Measurements from ENCODE around the gene NOTCH1.

NOTCH1 gene

GRCh38 chr9:136544964-136545691, 720 bp downstream of the NOTCH1 start:
- peak; percentile 83 to 85 for DNase-seq

DNA sequence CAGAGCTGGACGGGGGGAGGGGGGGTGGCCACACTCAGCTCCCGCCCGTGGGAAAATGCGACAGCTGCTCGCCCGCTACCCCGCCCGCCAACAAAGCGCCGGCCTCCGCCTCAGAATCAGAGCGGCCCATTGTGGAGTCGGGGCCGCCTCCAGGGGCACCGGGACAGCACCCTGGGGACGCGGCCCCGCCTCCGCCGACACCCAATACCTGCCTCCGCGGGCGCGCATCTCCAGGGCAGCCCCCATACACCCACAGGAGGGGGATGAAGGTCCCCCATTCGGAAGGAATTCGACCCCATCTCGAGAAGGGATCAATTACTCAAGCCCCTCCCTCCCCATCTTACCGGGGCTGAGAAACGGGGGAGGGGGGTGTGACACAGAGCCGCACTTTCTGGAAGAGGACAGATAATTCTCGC, 1.3 kb downstream of the NOTCH1 start:
- DNase-seq: peak; percentile 76 to 81

DNA sequence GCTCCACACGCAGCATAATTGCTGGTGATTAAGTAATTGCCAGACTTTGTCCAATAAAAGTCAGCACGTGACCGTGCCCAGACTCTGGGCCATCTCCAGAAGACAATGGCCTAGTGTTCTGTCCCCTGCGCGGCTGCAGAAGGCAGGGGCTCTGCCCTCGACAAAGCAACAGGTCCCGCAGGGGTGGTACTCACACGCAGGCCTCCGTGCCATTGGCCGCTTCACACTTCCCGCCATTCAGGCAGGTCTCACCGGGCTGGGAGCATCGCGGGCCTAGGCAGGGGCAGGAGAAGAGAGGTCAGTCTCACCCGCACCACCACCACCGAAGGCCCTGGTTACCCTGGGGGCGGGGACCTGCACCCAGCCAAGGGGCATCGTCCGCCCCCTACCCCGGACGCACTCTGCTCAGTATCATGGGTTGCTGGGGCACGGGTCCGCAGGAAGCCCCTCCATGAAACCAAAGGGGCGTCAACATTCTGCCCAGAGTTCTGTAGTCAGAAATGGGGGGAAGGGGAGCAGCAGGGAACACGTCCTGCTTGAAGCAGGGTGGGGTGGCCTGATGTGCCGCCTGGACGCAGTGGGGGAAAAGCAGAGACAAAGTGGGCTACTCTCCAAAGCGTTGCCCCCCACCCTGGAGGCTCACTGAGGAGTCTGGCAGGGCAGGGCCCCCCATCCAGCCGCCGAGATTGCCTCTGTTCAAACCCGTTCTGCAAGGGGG, 1.9 kb downstream of the NOTCH1 start:
- no peak for DNase-seq

DNA sequence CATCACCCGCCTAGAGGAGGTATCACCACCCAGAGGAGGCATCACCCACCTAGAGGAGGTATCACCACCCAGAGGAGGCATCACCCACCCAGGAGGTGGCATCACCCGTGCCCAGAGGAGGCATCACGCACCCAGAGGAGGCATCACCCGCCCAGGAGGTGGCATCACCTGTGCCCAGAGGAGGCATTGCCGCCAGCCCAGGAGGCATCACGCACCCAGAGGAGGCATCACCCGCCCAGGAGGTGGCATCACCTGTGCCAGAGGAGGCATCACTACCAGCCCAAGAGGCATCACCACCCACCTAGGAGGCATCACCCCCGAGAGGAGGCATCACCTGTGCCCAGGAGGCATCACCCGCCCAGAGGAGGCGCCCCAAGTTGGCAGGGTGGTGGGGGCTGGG, 2.6 kb downstream of the NOTCH1 start:
- DNase-seq: no peak

GRCh38 chr9:136542241-136543040, 3.4 kb downstream of the NOTCH1 start:
- no peak for DNase-seq

DNA sequence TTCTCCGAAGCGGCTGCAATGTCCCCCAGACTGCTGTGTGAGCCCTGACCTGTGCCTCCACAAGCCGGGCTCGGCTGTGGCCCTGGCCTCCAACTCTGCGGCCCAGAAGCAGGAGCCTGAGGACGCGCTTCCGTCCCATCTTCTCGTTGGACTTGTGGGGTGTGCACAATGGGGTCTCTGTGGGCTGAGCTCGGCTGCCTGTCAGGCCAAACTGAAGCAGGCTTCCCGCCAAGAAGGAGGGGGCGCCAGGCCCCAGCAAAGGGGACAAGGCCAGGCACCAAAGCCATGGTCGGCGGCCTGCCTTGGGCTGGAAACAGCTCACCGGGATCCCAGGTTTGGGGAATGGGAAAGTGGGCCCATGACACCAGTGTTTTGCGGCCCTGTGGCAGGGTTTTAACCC, 4.1 kb downstream of the NOTCH1 start:
- DNase-seq: no peak

- peak; percentile 35 to 44 for DNase-seq
Measured at GRCh38 chr9:136541179-136541578, 4.7 kb downstream of the NOTCH1 start.

DNA sequence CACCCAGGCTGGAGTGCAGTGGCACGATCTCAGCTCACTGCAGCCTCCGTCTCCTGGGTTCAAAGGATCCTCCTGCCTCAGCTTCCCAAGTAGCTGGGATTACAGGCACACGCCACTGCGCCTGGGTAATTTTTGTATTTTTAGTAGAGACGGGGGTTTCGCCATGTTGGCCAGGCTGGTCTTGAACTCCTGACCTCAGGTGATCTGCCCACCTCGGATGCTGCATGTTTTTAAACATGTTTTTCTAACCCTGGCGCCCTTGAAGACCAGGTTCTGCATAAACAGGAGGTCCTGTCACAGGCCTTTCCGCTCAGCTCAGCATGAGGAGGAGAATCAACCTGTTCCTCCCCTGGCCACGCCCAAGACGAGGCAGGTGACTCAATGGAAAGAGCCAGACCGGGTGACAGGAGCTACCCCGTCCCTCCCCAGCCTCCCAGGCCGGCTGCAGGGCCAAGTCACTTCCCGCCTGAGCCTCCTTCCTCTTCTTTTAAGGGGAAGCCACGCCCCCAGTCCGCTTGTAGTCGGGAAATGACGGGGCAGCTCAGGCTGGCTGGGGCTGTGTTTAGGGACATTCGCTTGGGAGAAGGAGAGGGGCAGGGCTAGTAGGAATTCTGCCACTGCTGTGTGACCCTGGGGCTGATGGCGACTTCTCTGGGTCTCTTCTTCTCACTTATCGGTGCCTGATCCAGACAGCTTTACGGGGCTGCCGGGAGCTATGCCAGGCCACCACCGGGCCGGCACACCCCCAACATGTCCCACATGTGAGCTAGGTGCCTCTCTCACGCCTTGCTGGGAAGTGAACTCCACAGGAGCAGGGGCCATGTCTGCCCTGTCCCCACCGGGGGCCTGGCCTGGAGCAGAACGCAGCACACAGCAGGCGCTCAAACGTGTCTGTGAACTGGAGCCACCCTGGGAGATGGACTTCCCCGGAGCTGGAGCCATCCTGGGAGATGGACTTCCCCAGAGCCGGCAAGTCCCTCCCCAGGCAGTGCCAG, 6.1 kb downstream of the NOTCH1 start:
- DNase-seq: peak; percentile 96

DNA sequence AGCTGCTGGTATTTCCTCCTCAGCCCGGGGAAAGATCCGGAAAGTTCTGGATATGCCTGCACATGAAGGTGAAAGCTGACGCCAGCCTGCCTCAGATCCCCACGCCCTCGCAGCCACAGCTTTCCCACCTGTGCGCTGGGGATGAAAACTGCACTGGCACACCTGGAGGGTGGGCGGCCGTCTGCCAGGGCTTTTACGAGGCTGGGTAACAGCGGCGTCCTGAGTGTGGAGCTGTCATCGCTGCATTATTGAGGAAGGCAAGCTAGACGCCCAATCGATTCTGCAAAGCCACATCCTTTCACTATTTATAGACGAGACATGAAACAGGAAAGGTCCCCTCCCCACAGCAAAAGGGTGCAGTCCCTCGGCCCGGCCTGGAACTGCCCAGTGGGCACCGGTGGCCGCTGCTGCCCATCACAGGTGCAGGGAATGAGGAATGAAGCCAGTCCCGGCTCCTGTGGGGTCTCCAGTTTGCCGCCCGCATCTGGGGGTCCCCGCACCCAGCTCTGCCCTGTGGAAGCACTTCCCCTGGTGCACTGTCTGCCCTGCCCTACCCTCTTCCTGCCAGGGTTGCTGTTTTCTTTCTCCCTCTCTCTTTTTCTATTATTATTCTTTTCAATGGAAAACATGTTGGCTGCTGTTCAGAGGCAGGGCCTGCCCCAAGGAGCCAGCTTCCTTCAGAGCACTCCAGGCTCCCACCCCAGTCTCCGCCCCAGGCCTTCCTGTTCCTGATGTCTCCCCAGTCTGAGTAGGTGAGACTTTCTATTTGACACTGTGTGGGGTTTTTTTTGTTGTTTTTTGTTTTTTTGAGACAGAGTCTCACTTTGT, 7.0 kb downstream of the NOTCH1 start:
- peak; percentile 80 to 83 for DNase-seq

DNA sequence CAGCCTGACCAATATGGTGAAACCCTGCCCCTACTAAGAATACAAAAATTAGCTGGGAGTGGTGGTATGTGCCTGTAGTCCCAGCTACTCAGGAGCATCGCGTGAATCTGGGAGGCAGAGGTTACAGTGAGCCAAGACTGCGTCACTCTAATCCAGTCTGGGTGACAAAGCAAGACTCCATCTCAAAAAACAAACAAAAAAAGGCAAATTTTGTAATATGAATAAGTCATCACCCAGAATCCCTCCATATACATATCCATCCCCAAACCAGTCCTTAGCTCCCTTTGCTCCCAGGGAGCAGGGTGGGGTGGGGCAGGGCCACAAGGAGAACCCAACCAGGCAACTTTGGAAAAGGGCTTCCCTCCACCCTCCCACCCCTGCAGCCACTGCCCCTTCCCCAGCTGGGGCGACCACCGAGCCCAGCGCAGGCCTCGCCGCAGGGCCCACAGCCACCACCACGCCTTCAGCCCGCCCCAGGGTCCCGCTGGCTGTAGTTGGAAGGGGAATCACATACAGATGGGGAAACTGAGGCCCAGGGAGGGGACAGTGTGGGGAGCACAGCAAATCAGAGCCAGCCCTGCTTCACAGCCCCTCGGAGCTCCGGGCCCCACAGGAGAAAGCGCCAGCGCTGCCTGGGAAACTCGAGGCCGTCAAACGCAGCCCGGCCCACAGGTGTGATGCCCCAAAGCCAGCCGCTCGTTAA, 7.8 kb downstream of the NOTCH1 start:
- no peak for DNase-seq

DNA sequence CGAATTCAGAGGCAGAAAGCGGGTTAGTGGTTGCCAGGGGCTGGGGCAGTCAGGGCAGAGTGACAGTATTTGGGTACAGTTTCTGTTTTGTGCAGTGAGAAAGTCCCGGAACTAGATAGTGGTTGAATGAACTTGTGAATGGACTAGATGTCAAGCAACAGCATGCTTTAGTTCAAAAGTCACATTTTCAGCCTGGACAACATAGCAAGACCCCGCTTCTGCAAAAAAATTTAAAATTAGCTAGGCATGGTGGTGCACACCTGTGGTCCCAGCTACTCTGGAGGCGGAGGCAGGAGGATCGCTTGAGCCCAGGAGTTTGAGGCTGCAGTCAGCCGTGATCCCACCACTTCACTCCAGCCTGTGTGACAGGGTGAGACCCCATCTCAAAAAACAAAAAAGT, 8.4 kb downstream of the NOTCH1 start:
- DNase-seq: no peak

DNA sequence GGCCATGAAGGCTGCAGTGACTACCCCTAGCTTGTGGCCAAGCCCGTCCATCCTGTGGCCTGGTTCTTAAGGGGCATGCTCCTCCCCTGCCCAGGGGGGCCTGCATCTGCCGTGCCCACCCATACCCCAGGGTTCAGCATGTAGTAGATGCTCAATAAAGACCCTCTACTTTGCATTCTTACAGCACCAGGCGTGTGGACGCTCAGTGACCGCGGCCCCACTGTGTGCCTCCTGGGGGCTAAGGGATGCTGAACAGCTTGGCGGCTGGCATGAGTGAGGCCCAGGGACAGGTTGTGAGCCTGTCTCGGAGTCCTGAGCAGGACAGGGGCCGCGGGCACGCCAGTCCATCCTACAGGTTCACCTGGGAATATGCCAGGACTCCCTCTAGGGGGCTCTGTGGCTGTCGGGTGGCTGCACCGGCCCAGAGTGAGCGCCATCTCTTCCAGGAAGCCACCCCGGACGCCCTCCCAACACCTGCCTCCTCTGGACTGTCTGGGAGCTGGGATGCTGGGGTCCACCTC, 9.1 kb downstream of the NOTCH1 start:
- no peak for DNase-seq

GRCh38 chr9:136536051-136536720, 9.7 kb downstream of the NOTCH1 start:
- no peak for DNase-seq

DNA sequence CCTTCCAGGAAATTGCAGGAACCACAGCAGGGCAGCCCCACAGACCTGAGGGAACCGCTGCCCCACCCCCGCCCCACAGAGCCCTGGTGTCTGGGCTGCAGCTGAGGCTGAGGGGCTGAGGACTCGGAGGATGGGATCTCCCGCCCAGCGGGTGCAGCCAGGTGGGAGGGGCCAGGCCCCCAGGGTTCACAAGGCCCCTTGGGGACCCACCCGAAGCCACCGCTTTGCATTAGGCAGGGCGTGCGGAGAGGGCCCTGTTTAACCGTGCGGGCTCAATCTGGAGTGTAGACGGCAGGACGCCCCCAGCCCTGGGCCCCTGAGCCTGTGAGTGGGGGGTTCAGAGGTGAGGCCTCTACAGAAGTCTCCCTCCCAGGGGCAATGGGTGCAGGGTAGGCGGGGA, 10.8 kb downstream of the NOTCH1 start:
- no peak for DNase-seq

DNA sequence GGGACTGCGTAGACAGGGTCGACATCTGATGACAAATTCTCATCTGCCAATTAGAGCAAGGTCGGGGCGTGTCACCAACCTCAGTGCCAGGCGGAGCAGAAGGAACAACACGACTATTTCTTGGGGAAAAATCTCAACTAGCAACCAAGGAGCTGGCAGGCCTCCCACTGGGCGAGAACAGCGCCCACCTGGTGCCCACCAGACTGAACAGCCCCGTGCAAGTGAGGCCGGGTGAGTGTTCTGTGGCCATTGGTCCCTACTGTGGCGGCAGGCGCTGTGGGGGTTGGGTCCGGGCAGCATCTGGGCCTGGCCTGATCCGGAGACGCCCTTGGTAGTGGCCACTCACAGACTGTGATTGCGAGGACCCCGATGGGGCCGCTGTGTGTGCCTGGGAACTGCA, 11.5 kb downstream of the NOTCH1 start:
- no peak for DNase-seq

DNA sequence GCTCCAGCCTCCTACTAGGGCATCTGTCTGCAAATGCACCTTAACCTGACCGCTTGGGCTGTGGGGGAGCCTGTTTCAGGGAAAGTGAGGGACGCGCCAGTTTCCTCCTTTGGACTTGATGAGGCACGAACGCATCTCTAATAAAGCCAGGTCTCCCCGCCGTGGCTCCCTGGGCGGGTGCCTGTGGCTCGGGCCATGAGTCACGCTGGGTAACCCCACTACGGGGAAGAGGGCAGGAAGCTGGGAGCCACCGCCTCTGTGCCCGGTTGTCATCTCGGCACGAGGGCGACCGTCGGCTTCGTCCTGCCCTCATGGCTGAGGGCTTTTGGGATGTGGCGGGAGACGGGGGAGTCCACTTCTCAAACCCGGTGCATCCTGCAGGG, 12.1 kb downstream of the NOTCH1 start:
- peak; percentile 87 to 88 for DNase-seq

- DNase-seq: peak; percentile 78 to 82
Measured at GRCh38 chr9:136532799-136533774, 12.8 kb downstream of the NOTCH1 start.

DNA sequence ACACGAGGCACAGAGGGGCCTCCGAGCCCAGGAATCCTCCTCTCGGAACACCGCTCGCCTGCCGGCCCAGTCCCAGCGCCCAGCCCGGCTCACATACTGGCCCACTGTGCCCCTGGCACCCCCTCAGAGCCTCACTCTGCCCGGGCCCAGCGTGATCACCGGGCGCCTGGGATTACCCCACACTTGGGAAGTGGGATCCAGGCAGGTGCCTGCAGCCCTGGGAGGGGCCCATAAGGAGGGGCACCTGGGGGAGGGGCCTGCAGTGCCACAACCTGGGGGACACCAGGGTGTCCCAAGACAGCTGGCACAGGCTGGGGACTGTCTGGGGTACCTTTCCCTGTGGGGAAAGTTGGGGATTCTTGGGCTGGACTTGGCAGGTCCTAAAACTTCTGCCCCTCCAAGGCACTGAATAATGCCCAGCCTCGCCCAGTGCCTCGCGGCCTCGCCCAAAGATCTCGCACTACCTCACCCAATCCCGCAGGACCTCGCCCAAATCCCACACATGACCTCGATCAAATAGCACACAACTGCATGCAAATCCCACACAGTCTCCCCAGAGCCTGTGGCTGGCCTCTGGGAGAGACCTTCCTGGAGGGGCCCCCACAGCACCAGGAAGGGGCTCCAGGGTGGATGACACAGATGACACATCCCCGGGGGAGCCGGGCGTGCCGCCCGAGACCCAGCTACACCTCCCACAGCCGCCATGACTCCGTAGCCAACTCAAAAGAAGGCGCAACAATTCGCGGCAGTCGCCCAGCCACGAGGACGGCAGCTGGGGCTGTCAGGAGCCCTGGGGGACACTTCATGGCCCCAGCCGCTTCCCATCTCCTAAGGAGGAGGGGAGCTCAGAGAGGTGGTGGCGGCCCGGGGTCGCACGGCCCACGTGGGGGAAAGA, 13.7 kb downstream of the NOTCH1 start:
- DNase-seq: peak; percentile 48 to 56

Data from activated T-cell treated with anti-CD3 and anti-CD28 coated beads, Interleukin-2, amount 50 U/mL, for 48 hours (primary cell).